H1 (cell line): ENCODE results near the gene GNB3. TPM values are rescaled to one million over a fixed set of nuclear protein-coding genes. Genes with fewer than 3 reads are reported as not detected.

Source experiments
- CTCF ChIA-PET: fragments of 300-600 bp; sonication (Branson Sonifier 250); formaldehyde crosslinking; loops from one replicate; lab custom pipeline; 2021; ENCODE audit not compliant: partially characterized antibody; lab: Charles Lee
- POLR2A ChIA-PET: fragments of 300-600 bp; sonication (Branson Sonifier 250); formaldehyde crosslinking; loops from one replicate; lab custom pipeline; 2021; ENCODE audit warnings: inconsistent platforms; ENCODE audit not compliant: partially characterized antibody; lab: Charles Lee
- DNase-seq, 2 experiments: peaks; one replicate each; pipeline versions ENCODE4 v3.0.0 to v3.0.0-alpha.2; 2010 to 2022; ENCODE audit warnings: low spot score in 2 of 2, low read depth in 1 of 2, mixed read lengths in 1 of 2
- FAIRE-seq: peaks from 2 replicates; lab custom pipeline; 2011; peaks lifted over from hg19 to GRCh38; lab: Jason Lieb, UNC
- H2AFZ ChIP-seq: 2 replicates; pipeline ENCODE4 v1.8.1; 2012; ENCODE audit warnings: low read length, inconsistent platforms
- H2AK5ac ChIP-seq: 2 replicates; pipeline ENCODE4 v1.6.1; 2013; ENCODE audit warnings: low read depth, low read length
- H2BK120ac ChIP-seq: replicated peaks from 2 replicates; pipeline ENCODE3; 2013; ENCODE audit warnings: low read depth, low read length, inconsistent platforms
- H2BK12ac ChIP-seq: 2 replicates; pipeline ENCODE4 v1.6.1; 2013; ENCODE audit warnings: low read depth, low read length
- H2BK15ac ChIP-seq: 2 replicates; pipeline ENCODE4 v1.6.1; 2013; ENCODE audit warnings: low read length
- H2BK20ac ChIP-seq: 2 replicates; pipeline ENCODE4 v1.6.1; 2013; ENCODE audit warnings: low read length
- H2BK5ac ChIP-seq: 2 replicates; pipeline ENCODE4 v1.6.1; 2013; ENCODE audit warnings: low read depth, low read length
- H3K14ac ChIP-seq: 2 replicates; pipeline ENCODE4 v1.6.1; 2013; ENCODE audit warnings: inconsistent platforms; ENCODE audit not compliant: insufficient read length
- H3K18ac ChIP-seq: 2 replicates; pipeline ENCODE4 v1.6.1; 2013; ENCODE audit warnings: low read length; ENCODE audit errors: extremely low read depth
- H3K23ac ChIP-seq: 2 replicates; pipeline ENCODE4 v1.6.1; 2013; ENCODE audit warnings: inconsistent platforms; ENCODE audit not compliant: insufficient read length
- H3K23me2 ChIP-seq: 2 replicates; pipeline ENCODE4 v1.6.1; 2013; ENCODE audit warnings: low read depth, low read length
- H3K27ac ChIP-seq: 2 replicates; pipeline ENCODE4 v1.6.1; 2011; ENCODE audit warnings: low read depth, low read length, inconsistent platforms
- H3K27me3 ChIP-seq, 4 experiments: replicated peaks in 1 of 4; 1 replicate in 1 of 4; 2 replicates in 3 of 4; pipeline versions ENCODE4 v1.6.1 to v1.8.1; 2011 to 2013; ENCODE audit warnings: low read length in 3 of 4, mild to moderate bottlenecking in 3 of 4, inconsistent platforms in 2 of 4, mixed read lengths in 2 of 4, moderate library complexity in 1 of 4; ENCODE audit not compliant: control insufficient read depth in 3 of 4, insufficient read depth in 3 of 4; ENCODE audit errors: extremely low read depth in 1 of 4
- H3K36me3 ChIP-seq, 4 experiments: 2 replicates each; pipeline versions ENCODE4 v1.6.1 to v1.8.1; 2011 to 2013; ENCODE audit warnings: mild to moderate bottlenecking in 4 of 4, low read length in 3 of 4, moderate library complexity in 2 of 4, control low read depth in 1 of 4, inconsistent platforms in 1 of 4; ENCODE audit not compliant: insufficient read depth in 4 of 4, control insufficient read depth in 2 of 4
- H3K4ac ChIP-seq: replicated peaks from 2 replicates; pipeline ENCODE3; 2013; ENCODE audit warnings: low read length, low read depth, mixed read lengths, inconsistent platforms; ENCODE audit not compliant: insufficient read length
- H3K4me1 ChIP-seq, 4 experiments: replicated peaks in 1 of 4; 1 replicate in 1 of 4; 2 replicates in 3 of 4; pipeline versions ENCODE4 v1.6.1 to v1.8.1; 2011 to 2013; ENCODE audit warnings: low read length in 3 of 4, inconsistent platforms in 2 of 4, mixed read lengths in 1 of 4; ENCODE audit not compliant: insufficient read depth in 4 of 4, control insufficient read depth in 3 of 4
- H3K4me2 ChIP-seq, 2 experiments: 2 replicates each; pipeline versions ENCODE4 v1.6.1 to v1.8.1; 2011 to 2013; ENCODE audit warnings: low read depth in 2 of 2, low read length in 2 of 2, control low read depth in 1 of 2, inconsistent platforms in 1 of 2, mild to moderate bottlenecking in 1 of 2; ENCODE audit not compliant: insufficient read depth in 1 of 2
- H3K4me3 ChIP-seq, 4 experiments: fragments of 200-600, 300-600 bp in 1 of 4; sonication (generic), shearing (Covaris generic), sonication (Bioruptor Twin) in 1 of 4; 2 replicates each; pipeline versions ENCODE4 v1.5.1 to v1.8.1; 2011 to 2016; ENCODE audit warnings: low read length in 4 of 4, low read depth in 3 of 4, control low read depth in 2 of 4, inconsistent platforms in 2 of 4, mild to moderate bottlenecking in 2 of 4, mixed read lengths in 1 of 4, moderate library complexity in 1 of 4; ENCODE audit not compliant: insufficient read depth in 2 of 4; ENCODE audit errors: extremely low read depth in 1 of 4
- H3K56ac ChIP-seq: replicated peaks from 2 replicates; pipeline ENCODE3; 2013; ENCODE audit warnings: low read depth, mild to moderate bottlenecking, mixed read lengths, low read length, inconsistent platforms; ENCODE audit not compliant: insufficient read length
- H3K79me1 ChIP-seq: 2 replicates; pipeline ENCODE4 v1.6.1; 2013; ENCODE audit warnings: low read depth, low read length, control low read depth
- H3K79me2 ChIP-seq, 2 experiments: 2 replicates each; pipeline versions ENCODE4 v1.6.1 to v1.8.1; 2012 to 2013; ENCODE audit warnings: low read length in 2 of 2, mild to moderate bottlenecking in 2 of 2, inconsistent platforms in 1 of 2; ENCODE audit not compliant: insufficient read depth in 2 of 2, control insufficient read depth in 1 of 2
- H3K9ac ChIP-seq, 4 experiments: replicated peaks in 1 of 4; 1 replicate in 1 of 4; 2 replicates in 3 of 4; pipeline versions ENCODE4 v1.6.1 to v1.8.1; 2011 to 2013; ENCODE audit warnings: low read depth in 3 of 4, low read length in 3 of 4, control low read depth in 2 of 4, mild to moderate bottlenecking in 2 of 4, moderate library complexity in 2 of 4, inconsistent platforms in 1 of 4; ENCODE audit errors: extremely low read depth in 1 of 4
- H3K9me3 ChIP-seq, 2 experiments: 2 replicates each; pipeline versions ENCODE4 v1.6.1 to v1.8.1; 2012 to 2013; ENCODE audit warnings: mild to moderate bottlenecking in 2 of 2, moderate library complexity in 2 of 2, control low read depth in 1 of 2, inconsistent platforms in 1 of 2, low read depth in 1 of 2, low read length in 1 of 2, mixed read lengths in 1 of 2; ENCODE audit not compliant: insufficient read depth in 2 of 2
- H4K20me1 ChIP-seq, 2 experiments: replicated peaks in 1 of 2; 2 replicates each; pipeline versions ENCODE3 to v1.8.1; 2011 to 2013; ENCODE audit warnings: inconsistent platforms in 2 of 2, low read length in 2 of 2, mild to moderate bottlenecking in 1 of 2; ENCODE audit not compliant: insufficient read depth in 2 of 2, control insufficient read depth in 1 of 2
- H4K5ac ChIP-seq: 2 replicates; pipeline ENCODE4 v1.6.1; 2013; ENCODE audit warnings: low read length, low read depth, mixed read lengths, inconsistent platforms; ENCODE audit not compliant: insufficient read length
- H4K8ac ChIP-seq: 2 replicates; pipeline ENCODE4 v1.8.0; 2013; ENCODE audit warnings: mild to moderate bottlenecking, moderate library complexity, low read length, inconsistent platforms; ENCODE audit not compliant: insufficient read depth; ENCODE audit errors: extremely low read depth
- H4K91ac ChIP-seq: replicated peaks from 2 replicates; pipeline ENCODE3; 2013; ENCODE audit warnings: low read length, mixed read lengths, inconsistent platforms; ENCODE audit not compliant: insufficient read length
- ASH2L ChIP-seq: fragments of 200-600, 300-600 bp; sonication (generic); IDR thresholded peaks from one replicate; pipeline ENCODE4 v1.7.1; 2017; ENCODE audit warnings: low read length
- BRCA1 ChIP-seq: IDR thresholded peaks from 2 replicates; pipeline ENCODE4 v1.6.1; 2012; ENCODE audit warnings: low read depth, low read length, improper control_type of control experiment
- E2F6 ChIP-seq: IDR thresholded peaks from 2 replicates; pipeline ENCODE4 v1.6.1; 2012; ENCODE audit warnings: inconsistent platforms
- KDM4A ChIP-seq: IDR thresholded peaks from one replicate; pipeline ENCODE4 v1.7.1; 2012; ENCODE audit warnings: low read depth, mild to moderate bottlenecking, moderate library complexity, low read length, inconsistent platforms; ENCODE audit not compliant: severe bottlenecking
- NRF1 ChIP-seq: IDR thresholded peaks from 2 replicates; pipeline ENCODE4 v1.6.1; 2011; ENCODE audit warnings: mild to moderate bottlenecking, low read depth, low read length, improper control_type of control experiment
- RAD21 ChIP-seq, 2 experiments: IDR thresholded peaks in 1 of 2; conservative IDR thresholded peaks in 1 of 2; 2 replicates each; pipeline ENCODE4 v1.6.1; 2011; ENCODE audit warnings: low read depth in 2 of 2, low read length in 2 of 2, improper control_type of control experiment in 1 of 2, inconsistent platforms in 1 of 2, mild to moderate bottlenecking in 1 of 2, moderate library complexity in 1 of 2
- SP2 ChIP-seq: IDR thresholded peaks from 2 replicates; pipeline ENCODE4 v1.6.1; 2012; ENCODE audit warnings: mild to moderate bottlenecking, low read length, inconsistent platforms
- SUZ12 ChIP-seq: fragments of 200-600 bp; sonication (generic); IDR thresholded peaks from 2 replicates; pipeline ENCODE4 v1.6.1; 2012; ENCODE audit warnings: mild to moderate bottlenecking, inconsistent platforms, low read length, moderate library complexity, mixed read lengths
- TAF1 ChIP-seq: IDR thresholded peaks from 2 replicates; pipeline ENCODE4 v1.6.1; 2011; ENCODE audit warnings: mild to moderate bottlenecking, low read depth, low read length
- WGBS, 2 experiments: shearing (Covaris generic) in 1 of 2; methylation state at CpG; one replicate each; pipeline versions ENCODE4 v1.1.6 to v1.1.7; 2013 to 2015; ENCODE audit warnings: low lambda C conversion rate in 2 of 2, mixed read lengths in 2 of 2, inconsistent platforms in 1 of 2, low coverage in 1 of 2, missing lambda C conversion rate in 1 of 2; ENCODE audit not compliant: insufficient replicate concordance in 2 of 2, insufficient coverage in 1 of 2, insufficient read length in 1 of 2; ENCODE audit errors: extremely low coverage in 1 of 2, missing lambda C conversion rate in 1 of 2; 5-methylcytosine and 5-hydroxymethylcytosine counted together
- polyA plus RNA-seq, 7 experiments: library from polyadenylated mRNA; depleted of rRNA in 3 of 7; stranded (reverse) in 5 of 7; unstranded in 2 of 7; fragments of >200 nt in 5 of 7; fragments of 200-250 nt in 2 of 7; gene quantifications; 1 replicate in 5 of 7; 2 replicates in 1 of 7; 4 replicates in 1 of 7; pipeline versions ENCODE4 v1.2.1 to v1.2.3, GENCODE V29; 2011 to 2013; ENCODE audit warnings: missing spikeins in 2 of 7, mixed read lengths in 2 of 7
- total RNA-seq: library from RNA; stranded (reverse); fragmentation: NEBNext Ultra II Directional; extraction: Animal tissue kit (Norgen Biotek cat#: 25700); gene quantifications from 2 replicates; pipeline ENCODE4 v1.2.1, GENCODE V29; 2021

GNB3 gene
- total and polyA plus RNA-seq, 2 of the 8 experiments (the other 6 are each of a cell fraction or from before 2014, with no cell fraction given), result 9.9 TPM

DNA sequence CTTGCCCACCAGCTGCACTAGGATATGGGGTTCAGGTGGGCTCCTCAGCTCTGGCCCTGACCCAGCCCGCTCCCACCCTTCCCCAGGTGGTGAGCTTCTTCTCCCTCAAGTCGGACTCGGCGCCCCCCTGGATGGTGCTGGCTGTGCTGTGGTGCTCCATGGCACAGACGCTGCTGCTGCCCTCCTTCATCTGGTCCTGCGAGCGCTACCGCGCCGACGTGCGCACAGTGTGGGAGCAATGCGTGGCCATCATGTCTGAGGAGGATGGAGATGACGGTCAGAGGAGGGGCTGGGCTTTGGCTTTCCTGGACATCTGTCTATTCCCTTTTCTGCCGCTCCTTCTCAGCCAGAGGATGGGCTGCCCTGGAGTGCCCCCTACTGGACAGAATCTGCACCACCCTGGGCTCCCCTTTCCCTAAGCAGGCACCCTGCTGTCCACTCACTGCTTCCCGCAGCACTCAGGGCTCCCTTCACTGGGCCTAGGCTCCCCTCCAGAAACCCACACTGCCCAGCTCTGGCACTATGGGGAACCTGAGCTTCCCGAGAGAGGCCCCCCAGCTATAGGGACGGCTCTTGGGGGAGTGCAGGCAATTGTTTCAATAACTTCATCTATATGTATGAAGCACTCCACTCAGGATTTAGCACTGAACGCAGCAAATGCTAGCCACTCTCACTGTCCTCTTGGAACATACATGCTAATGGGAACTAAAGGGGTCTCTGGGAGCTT, 15.2 kb upstream of the GNB3 start:
- CTCF ChIA-PET, result interaction anchor here (0.5 to 23.7 kb wide), 35 partner anchors 9 to 975 kb away, joined by 3 to 532 read pairs (median 5); partner anchors contain the start of genes CD4, CDCA3, COPS7A and GNB3
- TF ChIP-seq KDM4A (peak; percentile 31), SUZ12 (no peak), E2F6 (0 out of 2 replicates have a peak, but pooled peaks have one; percentile 6), SP2 (no peak), NRF1 (no peak), RAD21 (IDR thresholded peaks at IDR 0.05 in 1 of 2, conservative IDR thresholded peaks at IDR 0.05 in 1 of 2; ENCODE audit: low read depth in 2 of 2, low read length in 2 of 2) (peak; percentile 88 to 93), ASH2L (no peak), BRCA1 (no peak), TAF1 (no peak)

More for the DNA sequence above, 15.2 kb upstream of the GNB3 start:
- peaks cover 2% of the 10 kb centered on the region for H3K79me1 ChIP-seq
- 0 out of 2 replicates have a peak overlapping the region, but pooled peaks have one; percentile 50 for H2BK5ac ChIP-seq
- peak overlapping the region; percentile 80 for H3K18ac ChIP-seq
- H3K4me1 ChIP-seq, result peaks cover 8 to 45% (median 29%) of the 10 kb centered on the region in 4 experiments
- H3K9me3 ChIP-seq, result no peaks in the 10 kb centered on the region
- H3K4me3 ChIP-seq, result peak overlapping the region; percentile 8 to 53 (median 28); a peak in 7 of 8 replicates
- peak overlapping the region; percentile 6; the same call in 1 of the 2 replicates for H2BK15ac ChIP-seq
- no peak overlapping the region for H3K56ac ChIP-seq
- peak overlapping the region; percentile 27 for H3K4ac ChIP-seq
- H4K8ac ChIP-seq, result no peak overlapping the region; the same call in 1 of the 2 replicates
- peaks cover 0 to 7% of the 10 kb centered on the region in 2 experiments; a peak in 1 of 4 replicates for H3K79me2 ChIP-seq
- no peak overlapping the region for H3K27ac ChIP-seq
- POLR2A ChIA-PET, result interaction anchor here (0.6 to 27.1 kb wide), 17 partner anchors 11 to 291 kb away, joined by 3 to 388 read pairs (median 4); partner anchors contain the start of genes CD4, CDCA3, GAPDH and GNB3
- no peak overlapping the region for H3K23ac ChIP-seq
- H3K14ac ChIP-seq, result no peak overlapping the region
- H4K91ac ChIP-seq, result peak overlapping the region; percentile 82
- H2AK5ac ChIP-seq, result no peak overlapping the region
- H2BK20ac ChIP-seq, result no peak overlapping the region; the same call in 1 of the 2 replicates
- peaks cover 0 to 12% (median 8%) of the 10 kb centered on the region in 4 experiments; a peak in 5 of 7 replicates for H3K27me3 ChIP-seq
- no peak overlapping the region for H2BK120ac ChIP-seq
- peaks cover 0 to 4% of the 10 kb centered on the region in 2 experiments for H4K20me1 ChIP-seq
- no peak overlapping the region; a peak in 1 of 7 replicates for H3K9ac ChIP-seq
- H2AFZ ChIP-seq, result no peak overlapping the region
- 16% methylated on average over 19 of the region's 19 CpGs; no CpG with 5 or more reads in 1 of the 2 experiments for WGBS, 2 experiments
- peaks cover 0 to 2% (median under 1%) of the 10 kb centered on the region in 4 experiments; a peak in 2 of 8 replicates for H3K36me3 ChIP-seq
- DNase-seq (peak; percentile 61 to 98), FAIRE-seq (peak; percentile 68)
- H3K23me2 ChIP-seq, result peaks cover 28% of the 10 kb centered on the region
- no peak overlapping the region for H4K5ac ChIP-seq
- peak overlapping the region; percentile 1; the same call in 1 of the 2 replicates for H2BK12ac ChIP-seq
- H3K4me2 ChIP-seq, result peak overlapping the region; percentile 51 to 79
